Activated naive CD4-positive, alpha-beta T cell treated with anti-CD3 and anti-CD28 coated beads, Interleukin-2, amount 50 U/mL, for 24 hours (primary cell): ENCODE measurements around the gene CORO2B.

Source experiments
- H3K27ac Mint-ChIP-seq: one replicate; pipeline ENCODE4 v1.8.0; 2021; ENCODE audit warnings: mild to moderate bottlenecking, mixed read lengths
- H3K27me3 Mint-ChIP-seq: one replicate; pipeline ENCODE4 v1.8.0; 2021; ENCODE audit warnings: mixed read lengths
- H3K36me3 Mint-ChIP-seq: one replicate; pipeline ENCODE4 v1.8.0; 2021; ENCODE audit warnings: mixed read lengths
- H3K4me1 Mint-ChIP-seq: one replicate; pipeline ENCODE4 v1.8.0; 2021; ENCODE audit warnings: mixed read lengths
- H3K4me3 Mint-ChIP-seq: one replicate; pipeline ENCODE4 v1.8.0; 2021; ENCODE audit warnings: mild to moderate bottlenecking, mixed read lengths
- H3K9me3 Mint-ChIP-seq: one replicate; pipeline ENCODE4 v1.8.0; 2021; ENCODE audit warnings: mixed read lengths

CORO2B gene

GRCh38 chr15:68551296-68551635 lies 27.5 kb upstream of the CORO2B start:
- Mint-ChIP-seq H3K27me3 (peaks cover 22% of the 10 kb centered on the region), H3K9me3 (no peaks in the 10 kb centered on the region), H3K36me3 (no peaks in the 10 kb centered on the region), H3K4me3 (no peak overlapping the region), H3K4me1 (no peaks in the 10 kb centered on the region), H3K27ac (no peak overlapping the region)

- H3K9me3 Mint-ChIP-seq, result no peaks in the 10 kb centered on the region
- no peaks in the 10 kb centered on the region for H3K36me3 Mint-ChIP-seq
- no peaks in the 10 kb centered on the region for H3K4me1 Mint-ChIP-seq
- no peak overlapping the region for H3K27ac Mint-ChIP-seq
- peaks cover 25% of the 10 kb centered on the region for H3K27me3 Mint-ChIP-seq
- no peak overlapping the region for H3K4me3 Mint-ChIP-seq
These were observed 26.4 kb upstream of the CORO2B start for GRCh38 chr15:68552344-68552743.

- Mint-ChIP-seq H3K4me3 (no peak overlapping the region), H3K9me3 (no peaks in the 10 kb centered on the region), H3K4me1 (no peaks in the 10 kb centered on the region), H3K27ac (no peak overlapping the region), H3K27me3 (peaks cover 27% of the 10 kb centered on the region), H3K36me3 (no peaks in the 10 kb centered on the region)
These were observed 26.0 kb upstream of the CORO2B start for GRCh38 chr15:68552773-68553172.

GRCh38 chr15:68553314-68553993 lies 25.3 kb upstream of the CORO2B start:
- Mint-ChIP-seq H3K27me3 (peaks cover 30% of the 10 kb centered on the region), H3K36me3 (no peaks in the 10 kb centered on the region), H3K27ac (no peak overlapping the region), H3K4me3 (no peak overlapping the region), H3K4me1 (no peaks in the 10 kb centered on the region), H3K9me3 (no peaks in the 10 kb centered on the region)

- Mint-ChIP-seq H3K27me3 (peaks cover 35% of the 10 kb centered on the region), H3K4me3 (no peak overlapping the region), H3K27ac (no peak overlapping the region), H3K4me1 (peaks cover 6% of the 10 kb centered on the region), H3K36me3 (no peaks in the 10 kb centered on the region), H3K9me3 (no peaks in the 10 kb centered on the region)
These were observed 24.6 kb upstream of the CORO2B start for GRCh38 chr15:68553994-68554720.

GRCh38 chr15:68554721-68555678 lies 23.8 kb upstream of the CORO2B start:
- H3K27me3 Mint-ChIP-seq, result peaks cover 39% of the 10 kb centered on the region
- no peak overlapping the region for H3K27ac Mint-ChIP-seq

GRCh38 chr15:68555679-68556037 lies 23.1 kb upstream of the CORO2B start:
- Mint-ChIP-seq H3K9me3 (no peaks in the 10 kb centered on the region), H3K36me3 (no peaks in the 10 kb centered on the region), H3K27ac (no peak overlapping the region), H3K27me3 (peaks cover 36% of the 10 kb centered on the region), H3K4me1 (peaks cover 19% of the 10 kb centered on the region), H3K4me3 (no peak overlapping the region)

More at GRCh38 chr15:68554721-68555678, 23.8 kb upstream of the CORO2B start:
- H3K4me1 Mint-ChIP-seq, result peaks cover 14% of the 10 kb centered on the region
- no peak overlapping the region for H3K4me3 Mint-ChIP-seq
- H3K9me3 Mint-ChIP-seq, result no peaks in the 10 kb centered on the region
- no peaks in the 10 kb centered on the region for H3K36me3 Mint-ChIP-seq

- no peaks in the 10 kb centered on the region for H3K9me3 Mint-ChIP-seq
- peaks cover 38% of the 10 kb centered on the region for H3K27me3 Mint-ChIP-seq
- no peaks in the 10 kb centered on the region for H3K36me3 Mint-ChIP-seq
- H3K4me1 Mint-ChIP-seq, result peaks cover 19% of the 10 kb centered on the region
- no peak overlapping the region for H3K27ac Mint-ChIP-seq
- H3K4me3 Mint-ChIP-seq, result no peak overlapping the region
These were observed 22.4 kb upstream of the CORO2B start for GRCh38 chr15:68556139-68556990.

- Mint-ChIP-seq H3K4me1 (peaks cover 19% of the 10 kb centered on the region), H3K4me3 (no peak overlapping the region), H3K36me3 (no peaks in the 10 kb centered on the region), H3K27ac (no peak overlapping the region), H3K9me3 (no peaks in the 10 kb centered on the region), H3K27me3 (peaks cover 42% of the 10 kb centered on the region)
These were observed 21.1 kb upstream of the CORO2B start for GRCh38 chr15:68557469-68558317.

- Mint-ChIP-seq H3K4me1 (peaks cover 19% of the 10 kb centered on the region), H3K27me3 (peaks cover 35% of the 10 kb centered on the region), H3K27ac (no peak overlapping the region), H3K9me3 (no peaks in the 10 kb centered on the region), H3K36me3 (no peaks in the 10 kb centered on the region), H3K4me3 (peak overlapping the region; percentile 87)
These were observed 20.2 kb upstream of the CORO2B start for GRCh38 chr15:68558318-68559305.

- Mint-ChIP-seq H3K9me3 (no peaks in the 10 kb centered on the region), H3K27me3 (peaks cover 32% of the 10 kb centered on the region), H3K4me1 (peaks cover 19% of the 10 kb centered on the region), H3K4me3 (peak overlapping the region; percentile 87), H3K27ac (no peak overlapping the region), H3K36me3 (no peaks in the 10 kb centered on the region)
These were observed 19.2 kb upstream of the CORO2B start for GRCh38 chr15:68559345-68560310.

GRCh38 chr15:68560501-68561113 lies 18.2 kb upstream of the CORO2B start:
- H3K4me1 Mint-ChIP-seq, result peaks cover 19% of the 10 kb centered on the region
- H3K27me3 Mint-ChIP-seq, result peaks cover 31% of the 10 kb centered on the region
- H3K27ac Mint-ChIP-seq, result no peak overlapping the region
- H3K4me3 Mint-ChIP-seq, result peak overlapping the region; percentile 87
- no peaks in the 10 kb centered on the region for H3K9me3 Mint-ChIP-seq
- H3K36me3 Mint-ChIP-seq, result no peaks in the 10 kb centered on the region
